ENCODE measurements around the gene ZFX. TPM values are rescaled to one million over a fixed set of nuclear protein-coding genes. Genes with fewer than 3 reads are reported as not detected.
"Not testable (repeated sequence)": the region's sequence is repeated elsewhere in the genome, so short reads cannot be mapped to it uniquely, and the experiment has no call there.

ZFX gene
- total RNA-seq, 1 experiment from 2014 or later = 43.3 TPM

- Mint-ChIP-seq H3K27ac (ENCODE audit: unreplicated experiment) (peak overlapping the region; percentile 48), H3K36me3 (ENCODE audit: insufficient read depth, unreplicated experiment) (peaks cover 53% of the 10 kb centered on the region), H3K4me1 (ENCODE audit: low read depth, unreplicated experiment) (peaks cover 27% of the 10 kb centered on the region), H3K27me3 (ENCODE audit: unreplicated experiment) (no peaks in the 10 kb centered on the region), H3K4me3 (ENCODE audit: low read depth, unreplicated experiment) (peak overlapping the region; percentile 92), H3K9me3 (ENCODE audit: low read depth, unreplicated experiment) (no peaks in the 10 kb centered on the region)
- CTCF ChIA-PET = interaction anchor here (0.5 kb wide), 1 partner anchor 10 kb away, joined by 3 read pairs; no protein-coding TSS in a partner anchor
- no peak for DNase-seq
- intact Hi-C loops (cut with micrococcal nuclease; ENCODE audit: unreplicated experiment) = loop anchor here (5.0 kb wide), 1 partner anchor 34 kb away; no protein-coding TSS in a partner anchor
- no TSS peak for BruUV-seq (replicated peaks)
- TF ChIP-seq CTCF (IDR thresholded peaks at IDR 0.05; ENCODE audit: unreplicated experiment) = no peak
Measured at GRCh38 chrX:24153178-24153795, 3.8 kb downstream of the ZFX start.

- Mint-ChIP-seq H3K4me3 (ENCODE audit: low read depth, unreplicated experiment) (peak overlapping the region; percentile 92), H3K9me3 (ENCODE audit: low read depth, unreplicated experiment) (no peaks in the 10 kb centered on the region), H3K4me1 (ENCODE audit: low read depth, unreplicated experiment) (peaks cover 27% of the 10 kb centered on the region), H3K36me3 (ENCODE audit: insufficient read depth, unreplicated experiment) (peaks cover 52% of the 10 kb centered on the region), H3K27me3 (ENCODE audit: unreplicated experiment) (no peaks in the 10 kb centered on the region), H3K27ac (ENCODE audit: unreplicated experiment) (peak overlapping the region; percentile 48)
- BruUV-seq (replicated peaks) = no TSS peak
- CTCF ChIA-PET = no interaction called here
- TF ChIP-seq CTCF (IDR thresholded peaks at IDR 0.05; ENCODE audit: unreplicated experiment) = no peak
- peak; percentile 21 for DNase-seq
- intact Hi-C loops (cut with micrococcal nuclease; ENCODE audit: unreplicated experiment) = loop anchor here (5.0 kb wide), 1 partner anchor 34 kb away; no protein-coding TSS in a partner anchor
Measured at GRCh38 chrX:24153796-24154189, 4.3 kb downstream of the ZFX start.

- H3K27me3 Mint-ChIP-seq (ENCODE audit: unreplicated experiment) = no peaks in the 10 kb centered on the region
- no peak for DNase-seq
- H3K36me3 Mint-ChIP-seq (ENCODE audit: insufficient read depth, unreplicated experiment) = peaks cover 47% of the 10 kb centered on the region
- peaks cover 27% of the 10 kb centered on the region for H3K4me1 Mint-ChIP-seq (ENCODE audit: low read depth, unreplicated experiment)
- no peak overlapping the region for H3K4me3 Mint-ChIP-seq (ENCODE audit: low read depth, unreplicated experiment)
- intact Hi-C loops (cut with micrococcal nuclease; ENCODE audit: unreplicated experiment) = loop anchor here (5.0 kb wide), 1 partner anchor 33 kb away; no protein-coding TSS in a partner anchor
- no TSS peak for BruUV-seq (replicated peaks)
- TF ChIP-seq CTCF (IDR thresholded peaks at IDR 0.05; ENCODE audit: unreplicated experiment) = no peak
- CTCF ChIA-PET = no interaction called here
- H3K27ac Mint-ChIP-seq (ENCODE audit: unreplicated experiment) = no peak overlapping the region
- no peaks in the 10 kb centered on the region for H3K9me3 Mint-ChIP-seq (ENCODE audit: low read depth, unreplicated experiment)
Measured at GRCh38 chrX:24154490-24155034, 5.0 kb downstream of the ZFX start.

GRCh38 chrX:24155747-24156146 lies 6.2 kb downstream of the ZFX start:
- H3K9me3 Mint-ChIP-seq (ENCODE audit: low read depth, unreplicated experiment); CTCF ChIA-PET; intact Hi-C loops (cut with micrococcal nuclease; ENCODE audit: unreplicated experiment); H3K27me3 Mint-ChIP-seq (ENCODE audit: unreplicated experiment); H3K27ac Mint-ChIP-seq (ENCODE audit: unreplicated experiment); DNase-seq; BruUV-seq (replicated peaks); H3K4me3 Mint-ChIP-seq (ENCODE audit: low read depth, unreplicated experiment): not testable (repeated sequence)
- Mint-ChIP-seq H3K4me1 (ENCODE audit: low read depth, unreplicated experiment) (peaks cover 27% of the 10 kb centered on the region), H3K36me3 (ENCODE audit: insufficient read depth, unreplicated experiment) (peaks cover 37% of the 10 kb centered on the region)

- DNase-seq = no peak
- Mint-ChIP-seq H3K4me1 (ENCODE audit: low read depth, unreplicated experiment) (peaks cover 23% of the 10 kb centered on the region), H3K9me3 (ENCODE audit: low read depth, unreplicated experiment) (no peaks in the 10 kb centered on the region), H3K4me3 (ENCODE audit: low read depth, unreplicated experiment) (no peak overlapping the region), H3K36me3 (ENCODE audit: insufficient read depth, unreplicated experiment) (peaks cover 33% of the 10 kb centered on the region), H3K27ac (ENCODE audit: unreplicated experiment) (no peak overlapping the region), H3K27me3 (ENCODE audit: unreplicated experiment) (no peaks in the 10 kb centered on the region)
- intact Hi-C loops (cut with micrococcal nuclease; ENCODE audit: unreplicated experiment) = no loop called here
- CTCF ChIA-PET = no interaction called here
- TF ChIP-seq CTCF (IDR thresholded peaks at IDR 0.05; ENCODE audit: unreplicated experiment) = no peak
- BruUV-seq (replicated peaks) = no TSS peak
Measured at GRCh38 chrX:24156177-24156576, 6.6 kb downstream of the ZFX start.

Data from Calu3 (cell line).